CD4-positive, alpha-beta T cell treated with Interleukin-4 for 4 hours (primary cell): ENCODE measurements around the gene RPS14.

ENCODE experiments used
- DNase-seq: peaks from one replicate; pipeline ENCODE4 v3.0.0-alpha.2; 2020

Gene RPS14

DNA sequence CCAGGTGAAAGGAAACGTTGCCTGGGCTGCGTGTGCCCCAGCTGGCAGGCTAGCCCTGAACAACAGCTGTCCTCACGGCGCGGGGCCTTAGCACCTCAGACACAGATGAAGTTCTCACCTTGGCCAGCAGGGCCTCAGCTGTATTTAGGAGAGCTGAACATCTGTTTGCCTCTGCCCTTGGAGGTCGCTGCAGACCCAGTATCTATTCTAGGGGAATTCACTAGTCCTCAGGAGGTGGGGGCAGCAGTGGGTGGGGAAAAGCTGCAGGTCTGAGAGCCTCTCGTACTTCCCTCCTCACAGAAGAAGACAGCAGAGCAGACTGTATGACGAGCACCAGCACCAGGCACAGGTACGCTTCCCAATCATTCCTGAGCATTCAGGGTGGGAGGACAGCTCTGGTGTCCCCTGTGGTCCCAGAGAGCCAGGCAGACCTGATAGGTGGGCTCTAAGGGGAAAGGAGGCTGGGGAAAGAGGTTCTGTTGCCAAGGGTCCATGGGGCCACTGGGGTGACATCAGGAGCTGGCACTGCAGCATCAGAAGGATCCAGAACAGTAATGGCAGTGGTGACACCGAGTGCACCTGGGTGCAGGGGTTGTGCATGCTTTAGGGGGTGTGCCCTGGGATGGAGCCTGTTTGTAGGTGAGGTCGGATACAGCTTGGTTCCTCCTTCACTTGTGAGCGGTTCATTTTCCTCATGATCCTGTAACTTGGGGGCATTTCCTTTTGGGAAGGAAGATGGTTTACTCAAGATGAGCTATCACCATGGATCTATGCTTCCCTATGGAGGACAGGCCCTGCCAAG is 50.6 kb downstream of the RPS14 start:
- peak; percentile 33 for DNase-seq

DNA sequence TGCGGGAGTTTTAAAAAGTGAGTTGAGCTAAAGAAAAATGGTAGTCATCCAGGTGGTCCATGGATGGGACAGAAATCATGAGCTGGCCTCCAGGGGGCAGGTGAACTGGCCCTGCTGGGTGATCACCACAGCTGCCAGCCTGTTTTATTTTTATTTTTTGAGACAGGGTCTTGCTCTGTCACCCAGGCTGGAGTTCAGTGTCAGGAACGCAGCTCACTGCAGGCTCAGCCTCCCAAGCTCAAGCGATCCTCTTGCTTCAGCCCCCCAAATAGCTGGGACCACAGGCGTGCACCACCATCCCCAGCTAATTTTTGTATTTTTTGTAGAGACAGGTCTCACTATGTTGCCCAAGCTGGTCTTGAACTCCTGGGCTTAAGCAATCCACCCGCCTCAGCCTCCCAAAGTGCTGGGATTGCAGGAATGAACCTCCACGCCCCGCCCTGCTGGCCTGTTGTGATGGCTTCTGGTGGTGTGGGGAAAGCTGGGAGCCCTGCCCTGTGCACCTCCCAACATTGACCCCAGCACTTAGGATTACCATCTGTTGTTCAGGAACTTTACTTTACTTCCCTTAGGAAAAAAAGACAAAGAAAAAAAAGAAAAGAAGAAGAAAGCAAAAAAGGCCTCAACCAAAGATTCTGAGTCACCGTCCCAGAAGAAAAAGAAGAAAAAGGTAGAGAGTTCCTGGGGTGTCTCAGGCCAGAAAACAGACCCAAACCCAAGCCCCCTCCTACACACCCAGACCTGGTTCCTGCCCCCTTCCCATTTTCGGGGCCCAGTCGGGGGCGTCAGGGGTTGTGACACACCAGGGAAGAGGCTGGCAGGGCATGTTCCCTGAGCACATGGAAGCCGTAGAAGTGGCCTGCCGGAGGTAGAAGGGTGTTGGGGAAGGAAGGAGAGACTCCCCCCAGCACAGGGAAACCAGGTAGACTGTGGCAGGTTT is 51.5 kb downstream of the RPS14 start:
- no peak for DNase-seq

DNA sequence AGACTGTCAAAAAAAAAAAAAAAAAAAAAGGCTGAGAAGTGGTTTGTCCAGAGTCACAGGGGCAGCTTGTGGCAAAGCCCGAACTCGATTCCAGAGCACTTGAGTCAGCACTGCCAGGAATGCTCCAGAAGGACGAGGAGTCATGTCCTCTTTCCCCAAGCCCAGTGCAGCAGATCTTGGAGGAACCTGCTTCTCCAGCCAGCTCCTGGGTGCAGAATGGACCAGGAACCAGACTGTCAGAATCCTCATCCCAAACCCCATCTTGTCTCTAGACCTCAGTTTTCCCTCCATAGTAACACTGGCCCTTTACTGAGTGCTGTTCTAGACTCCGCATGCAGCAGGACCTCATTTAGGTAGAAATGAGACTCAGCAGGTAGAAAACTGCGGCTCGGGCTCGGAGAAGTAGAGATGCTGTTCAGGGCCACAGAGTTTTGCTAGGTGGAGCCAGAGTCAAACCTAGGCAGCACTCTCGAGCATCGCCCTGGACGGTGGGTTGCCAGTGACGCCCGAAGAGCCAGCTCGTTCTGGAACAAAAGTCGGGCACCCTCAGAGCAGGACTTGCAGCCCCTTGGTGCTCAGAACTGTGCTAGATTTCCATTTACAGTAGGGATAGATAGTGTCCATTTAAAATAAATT is 52.3 kb downstream of the RPS14 start:
- no peak for DNase-seq

DNA sequence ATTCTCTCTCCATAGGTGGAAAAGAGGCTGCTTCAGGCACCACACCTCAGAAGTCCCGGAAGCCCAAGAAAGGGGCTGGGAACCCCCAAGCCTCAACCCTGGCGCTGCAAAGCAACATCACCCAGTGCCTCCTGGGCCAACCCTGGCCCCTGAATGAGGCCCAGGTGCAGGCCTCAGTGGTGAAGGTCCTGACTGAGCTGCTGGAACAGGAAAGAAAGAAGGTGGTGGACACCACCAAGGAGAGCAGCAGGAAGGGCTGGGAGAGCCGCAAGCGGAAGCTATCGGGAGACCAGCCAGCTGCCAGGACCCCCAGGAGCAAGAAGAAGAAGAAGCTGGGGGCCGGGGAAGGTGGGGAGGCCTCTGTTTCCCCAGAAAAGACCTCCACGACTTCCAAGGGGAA is 53.3 kb downstream of the RPS14 start:
- DNase-seq, result no peak

DNA sequence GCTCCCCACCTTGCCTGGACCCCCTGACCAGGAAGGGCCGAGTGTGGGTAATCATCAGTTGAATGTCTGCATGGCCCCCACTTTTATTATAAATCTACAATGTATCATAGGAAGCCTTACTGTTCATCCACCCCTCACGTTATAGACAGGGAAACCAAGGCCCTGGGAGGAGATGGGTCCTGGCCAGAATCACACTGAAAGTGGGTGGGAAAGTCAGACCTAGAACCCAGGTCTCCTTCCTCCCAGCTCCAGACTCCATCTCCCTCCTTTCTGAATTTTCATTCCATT is 53.9 kb downstream of the RPS14 start:
- DNase-seq, result no peak

DNA sequence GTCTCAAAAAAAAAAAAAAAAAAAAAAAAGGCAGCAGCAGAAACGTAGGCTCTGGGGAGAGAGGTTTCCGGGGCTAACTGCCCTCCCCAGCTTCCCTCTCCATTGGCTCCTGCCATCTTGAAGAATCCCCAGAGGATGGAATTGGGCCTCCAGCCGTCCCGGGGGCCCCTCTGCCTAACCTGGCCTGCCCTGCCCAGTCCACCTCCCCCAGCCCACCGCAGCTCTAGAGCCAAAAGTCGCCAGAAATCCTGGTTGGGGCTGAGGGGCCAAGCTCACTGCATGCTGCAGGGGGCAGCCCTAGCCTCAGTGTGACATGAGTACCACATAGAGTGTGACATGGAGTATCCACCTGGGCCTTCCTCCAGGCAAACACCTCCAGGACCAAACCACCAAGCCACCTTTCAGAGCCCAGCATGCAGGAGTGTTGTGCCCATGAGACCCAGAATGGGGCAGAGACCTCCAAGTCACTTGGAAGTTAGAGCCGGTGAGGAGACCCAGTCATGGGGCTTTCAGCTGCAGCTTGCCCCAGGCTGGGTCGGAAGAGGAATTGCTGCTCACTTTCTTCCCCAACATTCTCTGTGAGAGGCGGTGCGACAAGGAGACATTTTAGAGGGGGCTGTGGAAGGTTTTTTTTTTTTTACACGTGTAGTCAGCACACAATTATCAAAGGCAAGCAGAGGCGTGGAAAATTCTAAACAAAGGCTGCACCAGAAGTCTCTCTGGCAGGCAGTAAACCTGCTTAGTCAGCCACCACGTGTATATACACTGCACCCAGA is 54.4 kb downstream of the RPS14 start:
- DNase-seq, result no peak

DNA sequence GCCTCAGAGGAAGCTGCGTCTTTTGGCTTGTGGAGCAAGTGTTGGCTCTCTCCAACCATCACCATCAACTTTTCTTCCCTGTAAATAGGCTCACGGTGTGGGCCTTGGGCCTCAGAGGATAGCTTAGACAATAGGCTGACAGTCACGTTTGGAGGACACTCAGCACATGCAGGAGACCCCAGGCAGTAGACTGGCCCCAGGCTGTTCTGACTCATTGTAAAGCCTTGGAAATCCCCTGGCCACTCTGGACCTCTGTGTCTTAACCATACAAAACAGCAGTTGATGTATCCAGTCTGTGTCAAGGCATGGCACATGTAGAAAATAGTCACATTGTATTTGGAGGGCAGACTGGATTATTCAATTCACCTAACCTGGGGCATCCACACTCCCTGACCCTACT is 55.4 kb downstream of the RPS14 start:
- no peak for DNase-seq

DNA sequence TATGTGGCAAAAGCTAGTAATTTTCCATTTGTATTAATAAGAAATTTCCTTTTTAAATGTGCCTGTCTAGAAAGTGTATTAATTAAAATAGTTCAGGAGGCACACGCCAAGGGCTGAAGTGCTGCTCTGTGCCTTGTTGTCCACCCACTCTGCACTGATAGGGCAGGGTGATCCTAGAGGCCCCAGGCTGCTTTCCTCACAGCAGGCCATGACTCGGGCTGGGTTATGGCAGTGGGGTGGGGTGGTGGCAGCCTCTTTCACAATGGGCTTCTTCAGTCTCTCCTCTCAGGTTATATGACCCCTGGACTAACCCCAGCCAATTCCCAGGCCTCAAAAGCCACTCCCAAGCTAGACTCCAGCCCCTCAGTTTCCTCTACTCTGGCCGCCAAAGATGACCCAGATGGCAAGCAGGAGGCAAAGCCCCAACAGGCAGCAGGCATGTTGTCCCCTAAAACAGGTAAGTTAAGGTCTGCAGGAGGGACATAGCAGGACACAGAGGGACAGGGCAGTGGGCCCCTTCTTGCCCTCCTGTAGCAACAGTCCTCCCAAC is 56.4 kb downstream of the RPS14 start:
- DNase-seq, result no peak

DNA sequence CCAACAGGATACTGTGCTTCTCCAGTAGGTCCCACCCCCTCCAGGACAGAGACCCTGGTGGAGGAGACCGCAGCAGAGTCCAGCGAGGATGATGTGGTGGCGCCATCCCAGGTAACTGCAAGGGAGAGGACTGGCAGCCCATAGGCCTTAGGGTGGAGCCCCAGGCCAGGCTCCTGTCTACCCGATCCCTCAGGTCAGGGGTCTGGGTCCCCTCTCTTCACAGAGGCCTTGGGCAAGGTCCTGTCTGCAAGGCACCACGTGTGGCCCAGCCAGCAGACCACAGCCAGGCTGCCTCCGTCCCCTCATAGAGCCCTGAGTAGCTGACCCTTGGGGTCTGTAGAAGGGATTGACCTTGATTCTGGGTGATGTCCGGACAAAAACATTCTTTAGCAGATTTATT is 56.9 kb downstream of the RPS14 start:
- DNase-seq, result no peak
